DND-41 (cell line): ENCODE measurements around the gene TLR8.

Experiments
- CTCF ChIP-seq: IDR thresholded peaks from 2 replicates; pipeline ENCODE4 v1.5.1; 2012; ENCODE audit warnings: borderline replicate concordance, low read length, moderate library complexity, mild to moderate bottlenecking; ENCODE audit not compliant: poor library complexity, severe bottlenecking; ENCODE audit errors: extremely low read depth
- EZH2 ChIP-seq: IDR thresholded peaks from 3 replicates; pipeline ENCODE4 v1.6.1; 2012; ENCODE audit warnings: borderline replicate concordance, low read depth, mild to moderate bottlenecking, moderate library complexity, low read length, inconsistent platforms; ENCODE audit not compliant: severe bottlenecking

- TF ChIP-seq CTCF (no peak), EZH2 (no peak)
Observed at GRCh38 chrX:12929701-12930100, 23.3 kb downstream of the TLR8 start.
